GM21515 (cell line): ENCODE data around the gene KCNJ5.

Experiments
- ATAC-seq: cut with Tn5 transposase; IDR thresholded peaks from one replicate; pipeline ENCODE4 v1.9.1; 2021; ENCODE audit not compliant: unreplicated experiment

The KCNJ5 gene

DNA sequence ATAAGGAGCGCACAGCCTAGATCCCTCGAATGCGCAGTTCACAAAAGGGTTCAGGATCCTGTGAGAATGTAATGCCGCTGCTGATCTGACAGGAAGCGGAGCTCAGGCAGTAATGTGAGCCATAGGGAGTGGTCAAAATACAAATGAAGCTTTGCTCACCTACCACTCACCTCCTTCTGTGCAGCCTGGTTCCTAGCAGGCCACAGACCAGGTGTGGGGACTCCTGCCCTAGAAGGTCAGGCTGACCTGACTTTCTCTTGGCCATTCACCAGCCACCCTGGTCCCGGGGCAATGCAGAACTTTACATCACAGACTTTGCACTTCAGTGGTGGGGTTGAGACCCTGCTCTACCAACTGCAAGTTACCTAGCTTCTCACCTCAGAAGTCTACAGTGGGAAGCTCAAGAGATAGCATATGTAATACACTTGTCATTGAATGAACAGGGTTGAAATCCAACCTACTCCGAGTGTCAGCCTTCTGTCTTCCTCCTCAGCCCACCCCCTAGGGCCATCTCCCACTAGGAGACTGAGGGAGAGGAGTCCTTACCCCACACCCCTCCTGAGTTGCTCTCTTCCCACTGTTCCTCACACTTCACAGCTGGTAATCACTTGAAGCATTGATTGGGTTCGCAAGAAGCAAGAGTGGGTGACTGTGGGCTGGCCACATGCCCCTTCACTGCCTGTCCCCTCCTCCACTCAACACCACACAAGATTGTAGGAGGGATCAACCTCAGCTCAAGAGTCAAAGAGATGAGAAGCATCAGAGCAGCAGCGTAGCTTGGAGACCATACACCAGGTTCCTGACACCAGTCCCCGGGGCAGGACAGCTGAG, 22.1 kb upstream of the KCNJ5 start:
- ATAC-seq = no peak

DNA sequence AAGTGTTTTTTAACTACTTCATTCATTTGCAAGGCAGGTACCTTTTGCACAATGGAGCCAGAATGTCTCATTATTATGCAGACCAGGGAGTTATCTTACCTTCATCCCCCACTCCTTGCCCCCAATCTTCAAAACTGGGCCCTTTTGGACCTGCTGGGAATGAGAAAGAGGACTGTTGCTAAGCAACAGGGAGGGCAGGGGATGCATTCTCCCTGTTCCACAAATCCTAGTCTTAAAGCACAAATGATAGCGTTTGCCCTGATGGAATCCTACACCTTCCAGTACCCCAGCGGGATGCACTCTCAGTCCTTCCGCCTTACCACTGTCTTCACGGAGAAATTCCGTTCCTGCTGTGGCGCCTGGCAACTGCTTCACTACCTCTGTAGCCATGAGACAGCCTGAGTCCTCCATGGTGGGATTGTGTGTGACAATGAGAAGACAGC, 20.0 kb upstream of the KCNJ5 start:
- ATAC-seq = no peak

DNA sequence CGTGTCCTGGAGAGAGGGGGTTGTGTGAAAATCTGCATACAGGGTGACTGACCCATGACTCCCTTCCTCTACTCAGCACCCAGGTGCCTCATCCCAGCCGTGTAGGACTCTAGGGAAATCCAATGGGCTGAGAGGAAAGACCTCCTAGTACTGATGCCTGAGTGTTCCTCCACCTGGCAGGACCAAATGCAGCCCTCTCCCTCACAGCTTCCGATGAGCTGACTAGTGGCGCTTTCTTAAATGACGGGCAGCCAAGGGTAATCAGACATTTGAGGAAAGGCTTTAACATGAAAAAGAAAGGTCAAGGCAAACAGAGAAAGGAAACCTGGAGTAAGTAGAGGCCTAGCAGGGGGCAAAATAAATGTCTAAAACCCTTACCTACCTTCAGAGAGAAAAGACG, 19.1 kb upstream of the KCNJ5 start:
- no peak for ATAC-seq

GRCh38 chr11:128872594-128872993, 18.6 kb upstream of the KCNJ5 start:
- no peak for ATAC-seq

DNA sequence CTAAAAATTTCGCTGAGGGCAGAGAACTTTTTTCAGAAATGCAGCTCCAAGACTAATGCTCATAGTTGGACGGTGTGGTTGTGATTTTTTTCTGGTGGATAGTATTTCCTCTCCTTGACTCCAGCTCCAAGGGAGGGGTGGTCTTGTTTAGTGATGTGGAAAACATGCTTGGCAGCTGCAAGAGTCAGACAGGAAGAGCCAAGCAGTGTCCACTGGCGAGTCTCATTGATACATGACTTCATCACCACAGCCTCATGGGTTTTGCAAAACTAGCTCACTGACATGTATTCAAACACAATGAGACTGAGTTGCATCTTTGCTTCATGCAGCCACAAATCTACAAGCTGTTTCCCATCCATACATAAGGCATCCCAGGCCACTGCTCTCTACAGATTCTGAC, 16.7 kb upstream of the KCNJ5 start:
- no peak for ATAC-seq

- no peak for ATAC-seq
Measured at GRCh38 chr11:128876133-128876650, 15.0 kb upstream of the KCNJ5 start.

DNA sequence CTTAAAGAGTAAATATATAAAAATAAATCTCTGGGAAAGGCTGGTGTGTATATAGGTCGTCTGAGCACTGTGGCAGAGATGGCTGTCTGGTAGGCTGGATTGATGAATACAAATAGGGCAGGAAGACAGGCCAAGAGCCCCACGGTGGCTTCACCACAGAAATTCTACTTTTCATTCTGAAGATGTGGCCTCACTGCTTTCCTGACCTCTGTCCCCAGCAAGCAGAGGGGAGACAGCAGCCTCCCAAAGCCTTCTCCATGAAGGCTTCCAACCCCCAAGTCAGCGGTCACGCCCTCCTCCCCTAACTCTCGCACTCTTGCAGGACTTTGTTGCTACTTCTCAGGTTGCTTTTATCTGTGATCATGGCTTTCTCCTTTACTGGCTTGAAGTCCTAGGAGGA, 13.4 kb upstream of the KCNJ5 start:
- no peak for ATAC-seq

DNA sequence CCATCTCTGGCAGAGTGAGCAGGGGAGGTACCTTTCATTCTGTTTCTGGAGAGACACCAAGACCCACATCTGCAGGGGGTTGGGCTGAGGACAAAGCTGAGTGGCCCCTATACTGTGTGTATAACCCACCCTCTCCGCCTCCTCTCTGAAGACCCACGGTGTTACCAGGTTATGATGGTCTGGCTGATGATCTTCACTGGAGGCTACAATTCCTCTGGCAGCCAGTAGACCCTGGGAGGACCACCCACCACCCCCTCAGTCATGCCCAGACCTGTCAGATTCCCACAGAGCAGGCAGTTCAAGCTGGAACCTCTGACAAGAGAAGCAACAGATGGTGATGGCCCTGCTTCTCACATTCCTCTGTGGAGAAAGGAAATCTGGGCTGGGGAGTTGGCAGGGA, 12.7 kb upstream of the KCNJ5 start:
- no peak for ATAC-seq

GRCh38 chr11:128879817-128880216, 11.3 kb upstream of the KCNJ5 start:
- ATAC-seq = no peak

GRCh38 chr11:128881221-128881620, 9.9 kb upstream of the KCNJ5 start:
- no peak for ATAC-seq

DNA sequence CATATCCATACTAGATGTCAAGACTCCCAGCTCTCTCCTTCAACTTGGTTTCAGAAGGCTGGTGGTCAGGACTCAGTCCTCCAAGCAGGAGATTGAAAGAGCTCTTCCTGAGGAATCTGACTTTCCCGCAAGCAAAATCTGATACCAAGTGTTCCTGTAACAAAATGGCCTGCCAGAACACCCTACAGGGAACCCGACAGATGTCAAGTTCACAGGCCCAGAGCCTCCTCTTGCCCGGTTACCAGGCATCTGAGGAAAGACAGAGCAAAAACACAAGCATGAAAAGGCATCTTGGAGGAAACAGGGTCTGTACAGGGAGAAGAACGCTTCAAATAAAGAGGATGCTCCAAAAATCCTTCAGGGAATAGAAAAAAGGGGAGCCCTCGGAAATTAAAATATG, 8.7 kb upstream of the KCNJ5 start:
- no peak for ATAC-seq

DNA sequence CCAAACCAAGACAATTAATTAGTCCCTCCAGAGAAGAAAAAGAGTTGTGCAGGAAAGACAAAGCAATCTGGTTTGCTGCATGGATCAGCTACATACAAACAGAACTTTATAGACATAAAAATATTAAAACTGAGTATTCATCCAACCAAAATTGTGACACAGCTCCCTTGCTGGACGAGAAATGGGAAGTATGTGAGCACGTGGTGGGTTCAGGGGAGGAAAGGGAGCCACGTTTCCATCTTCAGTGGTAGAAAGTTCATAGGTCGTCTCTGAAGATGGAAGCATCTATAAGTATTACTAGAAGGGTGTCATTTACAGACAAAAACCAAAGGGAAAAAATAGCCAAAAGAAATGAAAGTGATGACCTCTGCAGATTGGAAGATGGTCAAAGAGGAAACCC, 7.1 kb upstream of the KCNJ5 start:
- no peak for ATAC-seq

DNA sequence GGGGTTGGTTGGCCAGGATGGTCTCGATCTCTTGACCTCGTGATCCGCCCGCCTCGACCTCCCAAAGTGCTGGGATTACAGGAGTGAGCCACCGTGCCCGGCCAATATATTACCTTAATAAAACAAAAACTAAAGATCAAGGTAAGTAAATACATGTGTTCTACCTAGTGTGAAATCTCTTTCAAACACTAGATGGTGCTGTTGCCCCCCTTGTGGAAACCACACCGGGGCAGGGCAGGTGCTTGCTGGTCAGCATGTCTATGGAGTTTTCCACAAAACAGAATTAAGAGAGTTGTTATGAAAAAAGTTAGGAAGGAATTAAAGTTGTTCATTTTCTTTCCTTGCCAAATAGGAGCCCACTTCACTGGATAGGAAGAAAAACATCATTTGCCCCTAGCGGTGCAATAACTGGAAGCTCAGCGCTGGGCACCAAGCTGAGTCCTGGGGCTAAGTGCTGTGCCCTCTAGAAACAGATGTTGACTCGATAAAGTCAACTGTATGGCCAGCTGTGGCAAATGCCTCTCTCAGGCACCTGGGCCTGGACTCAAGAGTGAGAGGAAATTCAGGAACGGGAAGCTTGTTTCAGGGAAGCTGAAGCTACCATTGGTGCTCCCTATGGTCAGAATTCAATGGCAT, 6.3 kb upstream of the KCNJ5 start:
- ATAC-seq = peak; percentile 93

DNA sequence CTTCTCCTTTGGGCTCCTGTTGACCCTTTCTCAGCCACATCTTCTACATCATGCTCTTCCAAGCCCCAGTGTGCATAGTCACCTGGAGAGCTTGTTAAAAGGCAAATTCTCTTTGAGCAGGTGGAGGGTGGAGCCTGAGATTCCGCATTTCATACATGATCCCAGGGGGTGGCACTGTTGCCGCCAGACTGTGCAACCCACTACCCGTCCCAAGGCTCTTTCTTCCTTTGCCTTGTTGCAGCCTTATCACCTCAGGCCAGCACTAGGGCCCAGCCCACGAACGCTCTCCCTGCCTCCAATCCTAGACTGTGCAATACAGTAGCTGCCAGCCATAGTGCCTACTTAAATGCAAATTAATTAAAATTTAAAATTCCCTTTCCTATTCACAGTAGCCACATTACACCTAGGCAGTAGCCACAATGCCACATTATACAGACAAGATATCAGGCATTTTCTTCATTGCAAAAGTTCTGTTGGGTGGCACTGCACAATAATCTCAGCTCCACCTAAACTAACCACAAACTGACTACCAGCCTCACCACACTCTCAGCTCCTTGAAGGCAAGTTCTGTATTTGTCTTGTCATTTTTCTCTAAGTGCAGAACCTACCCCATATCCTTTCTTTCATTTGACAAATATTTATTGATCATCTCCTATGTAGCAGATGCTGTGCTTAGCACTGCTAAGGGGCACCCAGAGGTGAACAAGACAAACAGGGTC, 4.6 kb upstream of the KCNJ5 start:
- ATAC-seq = no peak

GRCh38 chr11:128888034-128888985, 2.8 kb upstream of the KCNJ5 start:
- no peak for ATAC-seq

- ATAC-seq = no peak
Measured at GRCh38 chr11:128889657-128890213, 1.4 kb upstream of the KCNJ5 start.

DNA sequence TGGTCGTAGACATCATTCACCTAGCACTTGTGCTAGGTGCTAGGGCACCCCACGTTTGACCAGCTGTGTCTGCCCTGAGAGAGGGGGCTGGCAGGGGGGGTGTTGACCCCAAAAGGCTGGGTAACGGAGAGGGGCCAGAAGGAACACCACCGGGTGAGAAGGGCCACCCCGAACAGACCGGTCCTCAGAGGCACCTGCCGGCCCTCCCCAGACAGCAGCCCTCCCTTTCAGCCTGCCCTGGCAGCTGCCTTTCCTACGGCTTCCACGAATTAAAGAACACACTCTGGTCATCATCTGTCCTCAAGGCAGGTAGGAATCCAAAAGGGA, 977 bp upstream of the KCNJ5 start:
- no peak for ATAC-seq

- no peak for ATAC-seq
Measured at GRCh38 chr11:128891913-128892398, 800 bp downstream of the KCNJ5 start.

DNA sequence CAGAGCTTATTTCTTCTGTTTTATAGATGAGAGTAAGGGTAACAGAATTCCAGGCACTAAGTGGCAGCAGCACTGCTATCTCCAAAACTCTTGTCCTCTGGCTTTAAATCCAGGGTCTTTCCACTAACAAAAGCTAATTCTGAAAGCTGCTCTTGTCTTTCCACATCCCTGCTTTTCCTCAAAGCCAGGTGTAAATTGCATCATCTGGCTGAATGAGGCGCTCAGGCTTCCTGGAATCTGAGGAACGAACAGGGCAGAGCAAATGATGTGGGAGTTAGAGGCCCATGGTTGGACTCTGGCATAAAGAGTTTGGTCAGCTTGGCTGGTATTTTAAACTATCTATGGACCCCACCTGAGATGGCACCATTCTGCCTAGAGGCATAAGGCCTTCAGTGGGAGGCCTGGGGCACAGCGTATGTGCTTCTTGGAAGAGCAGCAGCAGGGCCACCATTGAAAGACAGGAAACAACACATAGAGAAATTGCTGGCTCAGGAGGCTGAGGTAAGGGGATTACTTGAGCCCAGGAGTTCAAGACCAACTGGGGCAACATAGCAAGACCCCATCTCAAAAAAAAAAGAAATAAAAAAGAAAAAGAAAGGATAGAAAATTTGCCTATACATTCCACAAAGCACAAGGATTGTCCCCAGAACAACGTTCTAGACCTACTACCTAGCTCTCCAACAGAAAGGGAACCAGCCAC, 1.9 kb downstream of the KCNJ5 start:
- ATAC-seq = no peak
